ENCODE data around the gene ADAMTSL4.

- TF ChIP-seq CTCF (IDR thresholded peaks at IDR 0.05) (no peak), POLR2AphosphoS5 (IDR thresholded peaks at IDR 0.05; ENCODE audit: low read depth, low read length) (no peak), TCF7L2 (IDR thresholded peaks at IDR 0.05; ENCODE audit: low read depth, low read length) (no peak), SIN3A (IDR thresholded peaks at IDR 0.05; ENCODE audit: borderline replicate concordance, insufficient read depth, low read depth, low read length) (no peak), REST (IDR thresholded peaks at IDR 0.05; ENCODE audit: insufficient read depth in 1 of 2, low read depth in 2 of 2, low read length in 1 of 2) (no peak)
Observed at GRCh38 chr1:150558303-150558704, 9.1 kb downstream of the ADAMTSL4 start.

Data from Panc1 (cell line).